NB4 (cell line): ENCODE measurements around the gene FXYD7.

Experiments used
- DNase-seq: peaks from one replicate; pipeline ENCODE4 v3.0.0; 2010; ENCODE audit warnings: low read depth
- H3K4me3 ChIP-seq: one replicate; pipeline ENCODE4 v1.5.1; 2011; ENCODE audit warnings: mild to moderate bottlenecking, low read depth, low read length, moderate library complexity
- CTCF ChIP-seq: IDR thresholded peaks from one replicate; pipeline ENCODE4 v1.5.1; 2012; ENCODE audit warnings: low read depth, low read length
- MYC ChIP-seq: IDR thresholded peaks from 2 replicates; pipeline ENCODE4 v1.6.1; 2011; ENCODE audit warnings: low read depth, low read length
- POLR2A ChIP-seq: IDR thresholded peaks from 2 replicates; pipeline ENCODE4 v1.6.1; 2011; ENCODE audit warnings: mild to moderate bottlenecking; ENCODE audit not compliant: insufficient read length; ENCODE audit errors: extremely low read depth
- TF ChIP-seq, protein P1 (sequence below): IDR thresholded peaks from 2 replicates; pipeline ENCODE4 v1.6.1; 2011; ENCODE audit warnings: low read depth, low read length

FXYD7 gene

GRCh38 chr19:35105047-35105410 lies 38.0 kb upstream of the FXYD7 start:
- no peak for TF ChIP-seq POLR2A
- no peak for TF ChIP-seq MYC
- TF ChIP-seq CTCF, result no peak
- TF ChIP-seq, protein P1, sequence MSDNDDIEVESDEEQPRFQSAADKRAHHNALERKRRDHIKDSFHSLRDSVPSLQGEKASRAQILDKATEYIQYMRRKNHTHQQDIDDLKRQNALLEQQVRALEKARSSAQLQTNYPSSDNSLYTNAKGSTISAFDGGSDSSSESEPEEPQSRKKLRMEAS, result no peak
- DNase-seq, result no peak

DNA sequence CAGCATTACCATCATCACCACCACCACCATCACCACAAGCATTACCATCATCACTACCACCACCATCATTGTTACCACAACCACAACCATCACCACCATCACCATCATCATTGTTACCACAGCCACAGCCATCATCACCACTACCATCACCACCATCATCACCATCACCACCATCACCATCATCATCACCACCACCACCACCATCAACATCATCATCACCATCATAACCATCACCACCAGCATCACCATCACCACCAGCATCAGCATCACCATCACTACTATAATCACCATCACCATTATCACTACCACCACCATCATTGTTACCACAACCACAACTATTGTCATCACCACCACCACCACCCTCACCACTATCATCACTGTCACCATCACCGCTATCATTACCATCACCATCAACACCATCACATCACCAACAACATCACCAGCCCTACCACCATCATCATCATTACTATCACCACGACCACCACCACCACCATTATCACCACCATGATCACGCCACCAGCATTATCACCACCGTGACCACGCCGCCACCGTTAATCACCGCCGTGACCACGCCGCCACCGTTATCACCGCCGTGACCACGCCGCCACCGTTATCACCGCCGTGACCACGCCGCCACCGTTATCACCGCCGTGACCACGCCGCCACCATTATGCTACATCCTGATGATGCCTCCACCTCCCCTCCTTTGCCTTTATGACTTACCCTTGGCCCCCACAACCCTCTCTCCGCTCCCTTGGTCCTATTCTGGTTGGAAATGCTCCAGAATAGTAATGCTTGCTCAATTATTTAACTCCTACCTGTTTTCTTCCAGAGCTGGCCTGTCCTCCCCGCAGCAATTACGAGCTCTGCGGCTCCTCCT lies 37.4 kb upstream of the FXYD7 start:
- DNase-seq, result no peak
- no peak for TF ChIP-seq POLR2A
- TF ChIP-seq MYC, result no peak
- no peak for TF ChIP-seq CTCF
- TF ChIP-seq, protein P1, result no peak

More at GRCh38 chr19:35105047-35105410, 38.0 kb upstream of the FXYD7 start:
- no peak overlapping the region for H3K4me3 ChIP-seq

GRCh38 chr19:35106291-35106583 lies 36.8 kb upstream of the FXYD7 start:
- H3K4me3 ChIP-seq, result no peak overlapping the region
- no peak for TF ChIP-seq POLR2A
- TF ChIP-seq, protein P1, result no peak
- TF ChIP-seq MYC, result no peak
- TF ChIP-seq CTCF, result no peak
- DNase-seq, result no peak

More for the DNA sequence above, 37.4 kb upstream of the FXYD7 start:
- H3K4me3 ChIP-seq, result no peak overlapping the region

DNA sequence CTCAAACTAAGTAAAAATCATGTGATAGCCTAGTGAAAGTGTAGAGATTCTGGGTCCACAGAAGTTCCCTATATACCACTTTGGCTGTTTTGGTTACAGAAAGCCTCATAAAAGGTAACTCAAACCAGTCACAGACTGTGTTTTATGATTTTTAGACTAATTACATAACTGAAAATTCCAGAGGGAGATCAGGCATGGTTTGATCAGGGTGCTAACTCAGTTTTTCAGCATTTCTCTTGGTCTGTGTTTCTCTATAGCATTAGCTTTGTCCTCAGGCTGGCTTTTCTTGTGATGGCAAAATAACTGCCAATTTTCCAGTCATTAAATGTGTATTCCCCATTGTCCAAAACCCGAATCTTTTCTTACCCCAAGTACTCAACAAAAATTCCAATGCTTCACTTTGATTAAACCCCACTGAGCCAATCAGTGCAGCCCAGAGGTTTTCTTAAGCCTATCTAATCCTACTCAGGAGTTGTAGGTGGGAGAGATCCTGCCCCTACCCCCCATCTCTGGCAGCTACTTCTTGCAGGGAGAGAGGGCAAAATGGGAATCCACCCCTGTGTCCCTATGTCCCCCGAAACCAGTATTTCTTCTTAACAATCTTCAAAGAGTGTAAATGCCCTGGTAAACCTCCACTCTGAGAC lies 36.0 kb upstream of the FXYD7 start:
- no peak for DNase-seq
- no peak for TF ChIP-seq POLR2A
- TF ChIP-seq, protein P1, result no peak
- no peak for TF ChIP-seq CTCF
- TF ChIP-seq MYC, result no peak
- H3K4me3 ChIP-seq, result no peak overlapping the region

GRCh38 chr19:35107545-35107944 lies 35.5 kb upstream of the FXYD7 start:
- DNase-seq, result no peak
- no peak overlapping the region for H3K4me3 ChIP-seq
- TF ChIP-seq POLR2A (no peak), CTCF (no peak), MYC (no peak)
- TF ChIP-seq, protein P1, result no peak
